Measurements from ENCODE around the gene ARHGAP27. TPM values are rescaled to one million over a fixed set of nuclear protein-coding genes. Genes with fewer than 3 reads are reported as not detected.
"Not testable (repeated sequence)": the region's sequence is repeated elsewhere in the genome, so short reads cannot be mapped to it uniquely, and the experiment has no call there.

The ARHGAP27 gene
- polyA plus RNA-seq (2013, experiment 1 of 2; ENCODE audit: insufficient read length): 0.93 TPM
- 0.73 TPM for polyA plus RNA-seq (2013, experiment 2 of 2; ENCODE audit: insufficient read length)

GRCh38 chr17:45432405-45433158, at the start of gene ARHGAP27:
Gene ARHGAP27 (minus strand): TSS chr17:45432870. CDS start chr17:45430279, 2,591 bp downstream.
- peak; percentile 22 for DNase-seq

GRCh38 chr17:45482317-45482716, 49.6 kb upstream of the ARHGAP27 start:
- not testable (repeated sequence) for DNase-seq

- DNase-seq: not testable (repeated sequence)
These were observed 42.8 kb upstream of the ARHGAP27 start for GRCh38 chr17:45475436-45475835.

GRCh38 chr17:45472249-45472648, 39.6 kb upstream of the ARHGAP27 start:
- DNase-seq: not testable (repeated sequence)

- DNase-seq: not testable (repeated sequence)
These were observed 36.5 kb upstream of the ARHGAP27 start for GRCh38 chr17:45469204-45469563.

- not testable (repeated sequence) for DNase-seq
These were observed 35.9 kb upstream of the ARHGAP27 start for GRCh38 chr17:45468293-45469203.

- DNase-seq: peak; percentile 80
These were observed 29.1 kb upstream of the ARHGAP27 start for GRCh38 chr17:45461524-45462327.

- DNase-seq: not testable (repeated sequence)
These were observed 27.8 kb upstream of the ARHGAP27 start for GRCh38 chr17:45460422-45460821.

GRCh38 chr17:45454341-45454740, 21.7 kb upstream of the ARHGAP27 start:
- not testable (repeated sequence) for DNase-seq

GRCh38 chr17:45453731-45454130, 21.1 kb upstream of the ARHGAP27 start:
- DNase-seq: not testable (repeated sequence)

GRCh38 chr17:45453225-45453534, 20.5 kb upstream of the ARHGAP27 start:
- not testable (repeated sequence) for DNase-seq

- not testable (repeated sequence) for DNase-seq
These were observed 19.9 kb upstream of the ARHGAP27 start for GRCh38 chr17:45452329-45453224.

GRCh38 chr17:45451660-45452059, 19.0 kb upstream of the ARHGAP27 start:
- not testable (repeated sequence) for DNase-seq

- no peak for DNase-seq
These were observed 18.5 kb upstream of the ARHGAP27 start for GRCh38 chr17:45451131-45451530.

- DNase-seq: not testable (repeated sequence)
These were observed 17.1 kb upstream of the ARHGAP27 start for GRCh38 chr17:45449708-45450329.

GRCh38 chr17:45449260-45449659, 16.6 kb upstream of the ARHGAP27 start:
- not testable (repeated sequence) for DNase-seq

- not testable (repeated sequence) for DNase-seq
These were observed 15.8 kb upstream of the ARHGAP27 start for GRCh38 chr17:45448483-45448882.

GRCh38 chr17:45448066-45448465, 15.4 kb upstream of the ARHGAP27 start:
- DNase-seq: not testable (repeated sequence)

- not testable (repeated sequence) for DNase-seq
These were observed 15.0 kb upstream of the ARHGAP27 start for GRCh38 chr17:45447650-45448049.

- DNase-seq: not testable (repeated sequence)
These were observed 14.4 kb upstream of the ARHGAP27 start for GRCh38 chr17:45446872-45447625.

Measured in fibroblast of skin of back (primary cell).